Neural crest cell (in vitro differentiated cells): ENCODE data around the gene RGL1. TPM values are rescaled to one million over a fixed set of nuclear protein-coding genes. Genes with fewer than 3 reads are reported as not detected.

ENCODE experiments used
- DNase-seq: peaks from one replicate; pipeline ENCODE4 v3.0.0; 2021; ENCODE audit warnings: low read depth, mixed read lengths, low spot score
- H3K27ac Mint-ChIP-seq: one replicate; pipeline ENCODE4 v1.8.0; 2021; ENCODE audit warnings: mild to moderate bottlenecking, mixed read lengths; ENCODE audit not compliant: unreplicated experiment
- H3K27me3 Mint-ChIP-seq: 2 replicates; pipeline ENCODE4 v1.8.0; 2021; ENCODE audit warnings: low read depth, mild to moderate bottlenecking, mixed read lengths
- H3K36me3 Mint-ChIP-seq: 2 replicates; pipeline ENCODE4 v1.8.0; 2021; ENCODE audit warnings: low read depth, mild to moderate bottlenecking, mixed read lengths
- H3K4me1 Mint-ChIP-seq: 2 replicates; pipeline ENCODE4 v1.8.0; 2021; ENCODE audit warnings: mixed read lengths
- H3K4me3 Mint-ChIP-seq: one replicate; pipeline ENCODE4 v1.8.0; 2021; ENCODE audit warnings: mild to moderate bottlenecking, mixed read lengths
- H3K9me3 Mint-ChIP-seq: 2 replicates; pipeline ENCODE4 v1.8.0; 2021; ENCODE audit warnings: mixed read lengths
- total RNA-seq: library from RNA; stranded (reverse); gene quantifications from 2 replicates; pipeline ENCODE4 v1.2.1, GENCODE V29; 2021
- TF ChIP-seq, protein P1 (sequence below): fragments of 200-600 bp; sonication (generic); conservative IDR thresholded peaks from 2 replicates; pipeline ENCODE4 v1.5.0; 2021; ENCODE audit warnings: antibody characterized with exemption, mild to moderate bottlenecking

The RGL1 gene
- total RNA-seq, 1 donor from 2014 or later: 13.6 TPM

DNA sequence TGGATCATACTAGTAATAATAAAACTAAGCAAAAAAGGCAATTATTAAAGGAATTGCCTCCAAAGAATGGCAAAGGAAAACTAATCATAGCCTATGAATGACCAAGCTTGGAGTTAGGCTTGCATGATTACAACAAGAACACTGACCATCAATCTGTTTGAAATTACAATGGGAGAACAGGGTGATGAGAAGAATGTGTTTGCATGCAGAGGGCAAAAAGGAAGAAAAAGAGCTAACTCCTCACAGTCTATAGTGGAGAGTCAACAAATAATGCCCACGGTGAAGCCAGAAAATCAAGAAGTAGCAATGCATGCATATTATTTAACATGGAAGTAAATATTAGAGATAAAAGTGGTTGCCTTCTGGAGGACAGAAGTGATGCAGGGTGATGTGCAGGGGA lies 160.8 kb downstream of the RGL1 start:
- H3K27me3 Mint-ChIP-seq: no peaks in the 10 kb centered on the region
- H3K36me3 Mint-ChIP-seq: peaks cover 30% of the 10 kb centered on the region
- TF ChIP-seq, protein P1, sequence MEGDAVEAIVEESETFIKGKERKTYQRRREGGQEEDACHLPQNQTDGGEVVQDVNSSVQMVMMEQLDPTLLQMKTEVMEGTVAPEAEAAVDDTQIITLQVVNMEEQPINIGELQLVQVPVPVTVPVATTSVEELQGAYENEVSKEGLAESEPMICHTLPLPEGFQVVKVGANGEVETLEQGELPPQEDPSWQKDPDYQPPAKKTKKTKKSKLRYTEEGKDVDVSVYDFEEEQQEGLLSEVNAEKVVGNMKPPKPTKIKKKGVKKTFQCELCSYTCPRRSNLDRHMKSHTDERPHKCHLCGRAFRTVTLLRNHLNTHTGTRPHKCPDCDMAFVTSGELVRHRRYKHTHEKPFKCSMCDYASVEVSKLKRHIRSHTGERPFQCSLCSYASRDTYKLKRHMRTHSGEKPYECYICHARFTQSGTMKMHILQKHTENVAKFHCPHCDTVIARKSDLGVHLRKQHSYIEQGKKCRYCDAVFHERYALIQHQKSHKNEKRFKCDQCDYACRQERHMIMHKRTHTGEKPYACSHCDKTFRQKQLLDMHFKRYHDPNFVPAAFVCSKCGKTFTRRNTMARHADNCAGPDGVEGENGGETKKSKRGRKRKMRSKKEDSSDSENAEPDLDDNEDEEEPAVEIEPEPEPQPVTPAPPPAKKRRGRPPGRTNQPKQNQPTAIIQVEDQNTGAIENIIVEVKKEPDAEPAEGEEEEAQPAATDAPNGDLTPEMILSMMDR: no peak
- no peak for DNase-seq
- no peak overlapping the region for H3K27ac Mint-ChIP-seq
- H3K4me3 Mint-ChIP-seq: no peak overlapping the region
- H3K9me3 Mint-ChIP-seq: peaks cover 3% of the 10 kb centered on the region
- peaks cover 22% of the 10 kb centered on the region for H3K4me1 Mint-ChIP-seq

DNA sequence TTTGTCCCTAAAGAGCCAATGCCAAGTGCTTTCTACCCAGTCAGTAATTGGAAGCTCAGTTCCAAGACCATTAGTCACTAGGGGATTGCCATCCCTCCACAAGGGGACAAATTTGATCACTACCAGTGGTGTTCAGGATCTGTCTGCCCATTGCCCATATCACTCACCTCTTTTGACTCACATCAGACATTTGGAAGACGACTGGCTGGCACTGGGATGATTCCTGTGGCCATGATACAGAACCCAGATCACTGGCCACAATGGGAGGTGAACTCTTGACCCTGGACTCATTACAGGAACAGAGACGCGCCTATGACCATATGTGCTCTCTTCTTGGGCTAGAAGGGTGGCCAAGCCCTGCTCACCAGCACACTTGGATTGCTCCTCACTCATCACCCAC lies 161.6 kb downstream of the RGL1 start:
- peaks cover 3% of the 10 kb centered on the region for H3K9me3 Mint-ChIP-seq
- no peaks in the 10 kb centered on the region for H3K27me3 Mint-ChIP-seq
- no peak overlapping the region for H3K4me3 Mint-ChIP-seq
- H3K36me3 Mint-ChIP-seq: peaks cover 32% of the 10 kb centered on the region
- H3K27ac Mint-ChIP-seq: peak overlapping the region; percentile 91
- TF ChIP-seq, protein P1: no peak
- H3K4me1 Mint-ChIP-seq: peaks cover 22% of the 10 kb centered on the region
- no peak for DNase-seq

DNA sequence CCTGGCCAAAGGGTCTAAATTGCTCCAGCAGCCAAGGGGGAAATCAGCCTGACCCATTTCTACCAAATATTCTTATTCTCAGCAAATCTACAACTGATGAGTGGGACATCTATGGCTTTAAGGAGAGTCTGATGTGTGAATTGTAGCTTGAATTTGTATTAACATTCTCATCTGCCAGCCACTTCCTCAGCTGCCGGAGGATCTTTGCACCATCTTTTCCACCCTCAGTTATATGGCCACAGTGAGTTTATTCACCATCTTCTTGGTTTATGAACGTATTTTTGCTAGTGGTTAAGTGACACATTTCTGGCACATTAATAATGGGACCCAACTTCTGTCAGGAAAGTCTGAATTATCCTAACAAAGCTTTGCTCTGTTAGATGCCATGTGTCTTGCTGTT lies 163.0 kb downstream of the RGL1 start:
- no peaks in the 10 kb centered on the region for H3K27me3 Mint-ChIP-seq
- DNase-seq: no peak
- no peak overlapping the region for H3K4me3 Mint-ChIP-seq
- H3K36me3 Mint-ChIP-seq: peaks cover 30% of the 10 kb centered on the region
- H3K9me3 Mint-ChIP-seq: no peaks in the 10 kb centered on the region
- peak overlapping the region; percentile 85 for H3K27ac Mint-ChIP-seq
- TF ChIP-seq, protein P1: no peak
- H3K4me1 Mint-ChIP-seq: peaks cover 22% of the 10 kb centered on the region

DNA sequence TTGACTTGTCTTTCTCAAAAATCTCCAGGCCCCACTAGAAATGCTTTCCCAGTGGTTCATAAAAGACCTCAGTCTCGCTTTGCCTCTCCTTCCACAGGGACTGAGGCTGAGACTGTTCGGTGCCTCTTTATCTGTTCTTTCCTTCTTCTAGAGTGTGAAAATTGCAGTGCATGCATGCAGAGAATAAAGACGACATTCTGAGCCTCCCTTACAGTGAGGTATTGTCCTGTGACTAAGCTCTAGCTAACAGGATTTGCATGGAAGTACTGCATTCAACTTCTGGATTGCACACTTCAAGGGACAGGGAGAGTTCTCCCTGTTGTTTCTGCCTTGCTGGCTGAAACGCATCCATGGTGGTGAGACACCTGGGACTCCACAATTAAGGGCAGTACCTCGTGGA lies 163.5 kb downstream of the RGL1 start:
- H3K27me3 Mint-ChIP-seq: no peaks in the 10 kb centered on the region
- peaks cover 28% of the 10 kb centered on the region for H3K36me3 Mint-ChIP-seq
- H3K4me1 Mint-ChIP-seq: peaks cover 22% of the 10 kb centered on the region
- no peak for DNase-seq
- H3K27ac Mint-ChIP-seq: peak overlapping the region; percentile 85
- no peak overlapping the region for H3K4me3 Mint-ChIP-seq
- H3K9me3 Mint-ChIP-seq: no peaks in the 10 kb centered on the region
- TF ChIP-seq, protein P1: no peak

DNA sequence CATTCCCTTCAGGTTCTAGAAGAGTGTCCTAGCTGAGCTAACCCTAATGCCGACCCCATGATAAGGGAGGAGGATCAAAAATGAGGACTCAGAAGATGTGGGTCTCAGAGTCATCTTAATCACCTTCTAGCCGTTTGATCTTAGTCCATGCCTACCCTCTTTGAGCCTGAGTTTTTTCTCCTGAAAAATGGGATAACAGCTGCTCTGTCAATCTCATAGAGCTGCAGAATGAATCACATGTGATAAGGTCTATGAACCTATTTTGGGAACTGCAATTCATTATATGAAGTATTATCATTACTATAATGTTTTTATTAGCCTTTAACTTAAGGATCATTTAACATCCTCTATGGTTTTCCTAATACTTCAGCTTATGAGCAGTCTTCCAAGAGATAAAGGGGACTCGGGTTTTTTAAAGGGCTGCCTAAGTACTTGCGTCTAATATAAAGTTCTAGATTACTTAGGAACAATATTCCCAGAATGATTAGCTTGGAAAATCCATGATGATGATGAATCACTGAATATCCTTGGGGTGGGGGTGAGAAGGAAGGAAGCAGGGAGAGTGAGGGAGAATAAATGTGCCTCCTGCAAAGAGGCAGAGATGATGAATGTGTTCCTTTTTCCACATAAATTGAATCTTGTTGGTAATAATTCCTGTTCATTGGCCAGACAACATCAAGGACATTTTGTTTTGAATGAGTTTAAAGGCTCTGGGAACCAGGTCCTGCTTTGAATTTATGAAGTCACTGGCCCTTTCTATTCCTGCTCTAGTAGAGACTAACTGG lies 165.8 kb downstream of the RGL1 start:
- H3K27ac Mint-ChIP-seq: no peak overlapping the region
- no peaks in the 10 kb centered on the region for H3K9me3 Mint-ChIP-seq
- H3K36me3 Mint-ChIP-seq: peaks cover 20% of the 10 kb centered on the region
- peaks cover 22% of the 10 kb centered on the region for H3K4me1 Mint-ChIP-seq
- H3K4me3 Mint-ChIP-seq: no peak overlapping the region
- no peak for DNase-seq
- TF ChIP-seq, protein P1: no peak
- no peaks in the 10 kb centered on the region for H3K27me3 Mint-ChIP-seq
